ENCODE results near the gene CDH4. TPM values are rescaled to one million over a fixed set of nuclear protein-coding genes. Genes with fewer than 3 reads are reported as not detected.

CDH4 gene
- total and polyA plus RNA-seq, 2 of the 13 experiments (the other 11 are each of a cell fraction or from before 2014, with no cell fraction given) = not detected

DNA sequence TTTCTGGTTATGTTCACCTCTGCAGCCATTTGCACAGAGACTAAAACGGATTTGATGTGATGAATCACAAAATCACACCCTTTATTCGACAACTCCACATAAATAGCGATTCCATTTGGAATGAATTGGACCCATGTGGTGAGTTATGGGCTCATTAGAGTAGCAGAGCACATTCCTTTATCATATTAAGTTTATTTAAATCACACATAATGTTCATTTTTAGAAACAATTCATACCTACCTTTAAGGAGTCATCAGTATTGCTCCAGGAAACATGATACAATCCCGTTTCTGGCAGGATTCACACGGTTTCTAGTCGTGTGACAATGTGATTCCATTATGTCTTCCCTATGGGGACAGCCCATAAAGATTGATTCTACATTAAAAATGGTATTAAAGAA lies 303.5 kb downstream of the CDH4 start (continued):
- TF ChIP-seq, protein P1, sequence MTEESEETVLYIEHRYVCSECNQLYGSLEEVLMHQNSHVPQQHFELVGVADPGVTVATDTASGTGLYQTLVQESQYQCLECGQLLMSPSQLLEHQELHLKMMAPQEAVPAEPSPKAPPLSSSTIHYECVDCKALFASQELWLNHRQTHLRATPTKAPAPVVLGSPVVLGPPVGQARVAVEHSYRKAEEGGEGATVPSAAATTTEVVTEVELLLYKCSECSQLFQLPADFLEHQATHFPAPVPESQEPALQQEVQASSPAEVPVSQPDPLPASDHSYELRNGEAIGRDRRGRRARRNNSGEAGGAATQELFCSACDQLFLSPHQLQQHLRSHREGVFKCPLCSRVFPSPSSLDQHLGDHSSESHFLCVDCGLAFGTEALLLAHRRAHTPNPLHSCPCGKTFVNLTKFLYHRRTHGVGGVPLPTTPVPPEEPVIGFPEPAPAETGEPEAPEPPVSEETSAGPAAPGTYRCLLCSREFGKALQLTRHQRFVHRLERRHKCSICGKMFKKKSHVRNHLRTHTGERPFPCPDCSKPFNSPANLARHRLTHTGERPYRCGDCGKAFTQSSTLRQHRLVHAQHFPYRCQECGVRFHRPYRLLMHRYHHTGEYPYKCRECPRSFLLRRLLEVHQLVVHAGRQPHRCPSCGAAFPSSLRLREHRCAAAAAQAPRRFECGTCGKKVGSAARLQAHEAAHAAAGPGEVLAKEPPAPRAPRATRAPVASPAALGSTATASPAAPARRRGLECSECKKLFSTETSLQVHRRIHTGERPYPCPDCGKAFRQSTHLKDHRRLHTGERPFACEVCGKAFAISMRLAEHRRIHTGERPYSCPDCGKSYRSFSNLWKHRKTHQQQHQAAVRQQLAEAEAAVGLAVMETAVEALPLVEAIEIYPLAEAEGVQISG (CRISPR knock-in tag; IDR thresholded peaks at IDR 0.05) = no peak
- TF ChIP-seq, protein P2, sequence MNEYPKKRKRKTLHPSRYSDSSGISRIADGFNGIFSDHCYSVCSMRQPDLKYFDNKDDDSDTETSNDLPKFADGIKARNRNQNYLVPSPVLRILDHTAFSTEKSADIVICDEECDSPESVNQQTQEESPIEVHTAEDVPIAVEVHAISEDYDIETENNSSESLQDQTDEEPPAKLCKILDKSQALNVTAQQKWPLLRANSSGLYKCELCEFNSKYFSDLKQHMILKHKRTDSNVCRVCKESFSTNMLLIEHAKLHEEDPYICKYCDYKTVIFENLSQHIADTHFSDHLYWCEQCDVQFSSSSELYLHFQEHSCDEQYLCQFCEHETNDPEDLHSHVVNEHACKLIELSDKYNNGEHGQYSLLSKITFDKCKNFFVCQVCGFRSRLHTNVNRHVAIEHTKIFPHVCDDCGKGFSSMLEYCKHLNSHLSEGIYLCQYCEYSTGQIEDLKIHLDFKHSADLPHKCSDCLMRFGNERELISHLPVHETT (CRISPR knock-in tag; conservative IDR thresholded peaks at IDR 0.05) = no peak
- TF ChIP-seq ZNF737 (CRISPR knock-in tag; IDR thresholded peaks at IDR 0.05; ENCODE audit: borderline replicate concordance) (no peak), ZNF451 (CRISPR knock-in tag; IDR thresholded peaks at IDR 0.05) (no peak), ZNF629 (CRISPR knock-in tag; conservative IDR thresholded peaks at IDR 0.05) (no peak), HNRNPLL (IDR thresholded peaks at IDR 0.05; ENCODE audit: low read depth, low read length, poor library complexity, severe bottlenecking) (no peak), RBAK (CRISPR knock-in tag; IDR thresholded peaks at IDR 0.05) (no peak)
- TF ChIP-seq, protein P3, sequence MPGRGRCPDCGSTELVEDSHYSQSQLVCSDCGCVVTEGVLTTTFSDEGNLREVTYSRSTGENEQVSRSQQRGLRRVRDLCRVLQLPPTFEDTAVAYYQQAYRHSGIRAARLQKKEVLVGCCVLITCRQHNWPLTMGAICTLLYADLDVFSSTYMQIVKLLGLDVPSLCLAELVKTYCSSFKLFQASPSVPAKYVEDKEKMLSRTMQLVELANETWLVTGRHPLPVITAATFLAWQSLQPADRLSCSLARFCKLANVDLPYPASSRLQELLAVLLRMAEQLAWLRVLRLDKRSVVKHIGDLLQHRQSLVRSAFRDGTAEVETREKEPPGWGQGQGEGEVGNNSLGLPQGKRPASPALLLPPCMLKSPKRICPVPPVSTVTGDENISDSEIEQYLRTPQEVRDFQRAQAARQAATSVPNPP (CRISPR knock-in tag; IDR thresholded peaks at IDR 0.05) = no peak
- TF ChIP-seq, protein P4, sequence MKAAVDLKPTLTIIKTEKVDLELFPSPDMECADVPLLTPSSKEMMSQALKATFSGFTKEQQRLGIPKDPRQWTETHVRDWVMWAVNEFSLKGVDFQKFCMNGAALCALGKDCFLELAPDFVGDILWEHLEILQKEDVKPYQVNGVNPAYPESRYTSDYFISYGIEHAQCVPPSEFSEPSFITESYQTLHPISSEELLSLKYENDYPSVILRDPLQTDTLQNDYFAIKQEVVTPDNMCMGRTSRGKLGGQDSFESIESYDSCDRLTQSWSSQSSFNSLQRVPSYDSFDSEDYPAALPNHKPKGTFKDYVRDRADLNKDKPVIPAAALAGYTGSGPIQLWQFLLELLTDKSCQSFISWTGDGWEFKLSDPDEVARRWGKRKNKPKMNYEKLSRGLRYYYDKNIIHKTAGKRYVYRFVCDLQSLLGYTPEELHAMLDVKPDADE (CRISPR knock-in tag; IDR thresholded peaks at IDR 0.05) = no peak

Measured in HepG2 (cell line).